ENCODE measurements around the gene BMP7. TPM values are rescaled to one million over a fixed set of nuclear protein-coding genes. Genes with fewer than 3 reads are reported as not detected.

Gene BMP7
- total RNA-seq, 2 experiments from 2014 or later: not detected

DNA sequence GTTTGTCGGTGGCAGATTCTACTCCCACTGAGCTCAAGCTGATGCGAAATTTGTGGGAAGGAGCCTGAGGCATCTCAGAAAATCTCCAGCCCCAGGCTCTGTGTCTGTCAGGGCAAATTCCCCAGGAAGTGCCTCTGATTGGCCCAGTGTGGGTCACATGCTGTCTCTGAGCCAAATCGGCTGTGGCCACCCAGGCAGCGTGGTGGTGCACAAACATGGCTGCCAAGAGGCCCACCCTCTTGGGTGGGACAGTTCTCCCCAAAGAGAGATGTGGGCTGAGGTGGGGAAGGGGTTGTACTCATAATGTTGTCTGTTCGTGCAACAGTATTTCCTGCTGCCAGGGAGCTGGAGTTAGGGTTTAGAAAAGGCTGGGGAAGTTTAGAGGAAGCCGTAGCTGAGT lies 130.6 kb downstream of the BMP7 start:
- Histone ChIP-seq H3K27ac (ENCODE audit: low read depth in 1 of 2, low read length in 2 of 2) (no peak overlapping the region), H3K27me3 (ENCODE audit: control insufficient read depth in 1 of 2, insufficient read depth in 2 of 2, low read length in 2 of 2) (peaks cover 0 to 2% of the 10 kb centered on the region in 2 experiments), H3K9me3 (ENCODE audit: control insufficient read depth in 1 of 2, insufficient read depth in 1 of 2, low read length in 2 of 2) (peaks cover 0 to 12% of the 10 kb centered on the region in 2 experiments), H3K4me1 (ENCODE audit: insufficient read depth, low read length) (no peaks in the 10 kb centered on the region), H3K36me3 (ENCODE audit: insufficient read depth, low read length) (no peaks in the 10 kb centered on the region), H3K4me3 (ENCODE audit: low read length) (no peak overlapping the region)
- CTCF ChIA-PET: no interaction called here
- no peak for ATAC-seq (ENCODE audit: poor library complexity)
- TF ChIP-seq, protein P1, sequence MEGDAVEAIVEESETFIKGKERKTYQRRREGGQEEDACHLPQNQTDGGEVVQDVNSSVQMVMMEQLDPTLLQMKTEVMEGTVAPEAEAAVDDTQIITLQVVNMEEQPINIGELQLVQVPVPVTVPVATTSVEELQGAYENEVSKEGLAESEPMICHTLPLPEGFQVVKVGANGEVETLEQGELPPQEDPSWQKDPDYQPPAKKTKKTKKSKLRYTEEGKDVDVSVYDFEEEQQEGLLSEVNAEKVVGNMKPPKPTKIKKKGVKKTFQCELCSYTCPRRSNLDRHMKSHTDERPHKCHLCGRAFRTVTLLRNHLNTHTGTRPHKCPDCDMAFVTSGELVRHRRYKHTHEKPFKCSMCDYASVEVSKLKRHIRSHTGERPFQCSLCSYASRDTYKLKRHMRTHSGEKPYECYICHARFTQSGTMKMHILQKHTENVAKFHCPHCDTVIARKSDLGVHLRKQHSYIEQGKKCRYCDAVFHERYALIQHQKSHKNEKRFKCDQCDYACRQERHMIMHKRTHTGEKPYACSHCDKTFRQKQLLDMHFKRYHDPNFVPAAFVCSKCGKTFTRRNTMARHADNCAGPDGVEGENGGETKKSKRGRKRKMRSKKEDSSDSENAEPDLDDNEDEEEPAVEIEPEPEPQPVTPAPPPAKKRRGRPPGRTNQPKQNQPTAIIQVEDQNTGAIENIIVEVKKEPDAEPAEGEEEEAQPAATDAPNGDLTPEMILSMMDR (IDR thresholded peaks at IDR 0.05): no peak
- Mint-ChIP-seq H3K36me3 (ENCODE audit: low read depth) (no peaks in the 10 kb centered on the region), H3K4me3 (no peak overlapping the region), H3K9me3 (no peaks in the 10 kb centered on the region), H3K4me1 (ENCODE audit: low read depth) (no peaks in the 10 kb centered on the region), H3K27me3 (peaks cover 31% of the 10 kb centered on the region), H3K27ac (no peak overlapping the region)
- intact Hi-C loops (cut with DNase I, micrococcal nuclease): no loop called here
- POLR2A ChIA-PET: no interaction called here
- DNase-seq: no peak

DNA sequence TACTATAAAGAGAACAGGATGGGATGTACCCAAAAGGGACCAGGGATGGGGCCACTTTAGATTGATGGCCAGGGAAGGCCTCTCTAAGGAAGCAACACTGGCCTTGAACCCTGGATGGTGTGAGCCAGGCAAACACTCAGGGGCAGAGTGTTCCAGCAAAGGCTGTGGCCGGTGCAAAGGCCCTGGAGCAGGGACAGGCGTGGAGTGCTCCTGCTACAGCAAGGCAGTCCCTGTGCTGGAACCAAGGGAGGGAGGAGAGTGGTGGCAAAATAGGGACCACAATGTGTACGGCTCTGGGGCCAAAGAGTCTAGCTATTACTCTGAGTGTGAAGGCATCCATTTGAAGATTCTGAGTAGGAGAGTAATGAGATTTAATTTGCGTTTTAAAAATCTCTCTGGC lies 131.6 kb downstream of the BMP7 start:
- no peaks in the 10 kb centered on the region for H3K36me3 Mint-ChIP-seq (ENCODE audit: low read depth)
- DNase-seq (no peak), ATAC-seq (ENCODE audit: poor library complexity) (no peak)
- Histone ChIP-seq H3K36me3 (ENCODE audit: insufficient read depth, low read length) (no peaks in the 10 kb centered on the region), H3K27me3 (ENCODE audit: control insufficient read depth in 1 of 2, insufficient read depth in 2 of 2, low read length in 2 of 2) (peaks cover 0 to 2% of the 10 kb centered on the region in 2 experiments), H3K4me1 (ENCODE audit: insufficient read depth, low read length) (no peaks in the 10 kb centered on the region), H3K4me3 (ENCODE audit: low read length) (no peak overlapping the region), H3K9me3 (ENCODE audit: control insufficient read depth in 1 of 2, insufficient read depth in 1 of 2, low read length in 2 of 2) (peaks cover 0 to 12% of the 10 kb centered on the region in 2 experiments), H3K27ac (ENCODE audit: low read depth in 1 of 2, low read length in 2 of 2) (no peak overlapping the region)
- TF ChIP-seq, protein P1 (IDR thresholded peaks at IDR 0.05): no peak
- H3K4me1 Mint-ChIP-seq (ENCODE audit: low read depth): no peaks in the 10 kb centered on the region
- intact Hi-C loops (cut with DNase I, micrococcal nuclease): no loop called here
- H3K27ac Mint-ChIP-seq: no peak overlapping the region
- POLR2A ChIA-PET: no interaction called here
- H3K4me3 Mint-ChIP-seq: no peak overlapping the region
- no peaks in the 10 kb centered on the region for H3K9me3 Mint-ChIP-seq
- peaks cover 31% of the 10 kb centered on the region for H3K27me3 Mint-ChIP-seq
- CTCF ChIA-PET: no interaction called here

DNA sequence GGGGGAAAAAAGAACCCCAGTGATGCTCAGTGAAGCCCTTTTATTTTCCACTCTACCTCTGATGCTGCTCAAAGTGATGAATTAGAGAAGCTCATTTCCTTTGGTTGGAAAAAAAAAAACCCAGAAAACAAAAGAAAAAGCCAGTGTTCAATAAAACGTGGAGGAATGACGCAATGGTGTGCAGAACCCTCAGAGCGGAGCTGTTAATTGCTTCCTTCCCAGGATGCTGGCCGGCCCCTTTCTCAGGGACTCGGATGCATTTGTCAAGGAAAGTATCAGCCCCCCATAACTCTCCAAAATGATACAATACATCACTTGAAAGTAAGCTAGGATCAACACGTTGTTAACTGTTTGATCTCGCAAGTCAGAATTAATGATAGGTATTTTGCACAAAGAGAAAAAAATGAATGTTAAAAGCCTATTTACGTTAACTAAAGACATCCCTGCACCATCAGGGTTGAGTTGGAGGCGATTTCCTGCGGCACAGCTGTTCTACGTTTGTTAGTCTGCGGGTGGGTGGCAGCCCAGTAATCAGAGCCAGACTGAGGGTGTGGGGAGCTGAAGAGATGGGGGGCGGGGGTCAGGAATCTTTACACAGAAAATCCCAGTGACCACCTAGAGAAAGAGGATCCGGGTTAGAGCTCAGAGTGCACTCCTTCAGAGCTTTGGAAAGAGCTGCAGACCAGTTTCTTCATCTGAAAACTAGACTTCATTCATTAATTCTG lies 132.4 kb downstream of the BMP7 start:
- Mint-ChIP-seq H3K4me3 (no peak overlapping the region), H3K36me3 (ENCODE audit: low read depth) (no peaks in the 10 kb centered on the region), H3K4me1 (ENCODE audit: low read depth) (no peaks in the 10 kb centered on the region), H3K27me3 (peaks cover 31% of the 10 kb centered on the region), H3K9me3 (no peaks in the 10 kb centered on the region), H3K27ac (no peak overlapping the region)
- TF ChIP-seq, protein P1 (IDR thresholded peaks at IDR 0.05): no peak
- Histone ChIP-seq H3K4me1 (ENCODE audit: insufficient read depth, low read length) (no peaks in the 10 kb centered on the region), H3K9me3 (ENCODE audit: control insufficient read depth in 1 of 2, insufficient read depth in 1 of 2, low read length in 2 of 2) (peaks cover 0 to 12% of the 10 kb centered on the region in 2 experiments), H3K36me3 (ENCODE audit: insufficient read depth, low read length) (no peaks in the 10 kb centered on the region), H3K27ac (ENCODE audit: low read depth in 1 of 2, low read length in 2 of 2) (no peak overlapping the region), H3K4me3 (ENCODE audit: low read length) (no peak overlapping the region), H3K27me3 (ENCODE audit: control insufficient read depth in 1 of 2, insufficient read depth in 2 of 2, low read length in 2 of 2) (peaks cover 0 to 2% of the 10 kb centered on the region in 2 experiments)
- ChIA-PET CTCF (no interaction called here), POLR2A (no interaction called here)
- DNase-seq (no peak), ATAC-seq (ENCODE audit: poor library complexity) (no peak)
- intact Hi-C loops (cut with DNase I, micrococcal nuclease): no loop called here

Data from CD4-positive, alpha-beta T cell (primary cell).